H1 (cell line): ENCODE measurements around the gene ABTB1. TPM values are rescaled to one million over a fixed set of nuclear protein-coding genes. Genes with fewer than 3 reads are reported as not detected.

Experiments
- ASH2L ChIP-seq: fragments of 200-600, 300-600 bp; sonication (generic); IDR thresholded peaks from one replicate; pipeline ENCODE4 v1.7.1; 2017; ENCODE audit warnings: low read length
- BACH1 ChIP-seq: IDR thresholded peaks from 2 replicates; pipeline ENCODE4 v1.6.1; 2012; ENCODE audit warnings: low read length, improper control_type of control experiment
- BRCA1 ChIP-seq: IDR thresholded peaks from 2 replicates; pipeline ENCODE4 v1.6.1; 2012; ENCODE audit warnings: low read depth, low read length, improper control_type of control experiment
- CBX5 ChIP-seq: fragments of 300-800, 300-1000 bp; sonication (generic); IDR thresholded peaks from 2 replicates; pipeline ENCODE4 v1.7.1; 2016; ENCODE audit warnings: antibody characterized with exemption, low read length, low read depth
- CTBP2 ChIP-seq: IDR thresholded peaks from 2 replicates; pipeline ENCODE4 v1.7.0; 2011; ENCODE audit warnings: borderline replicate concordance, mild to moderate bottlenecking, moderate library complexity, mixed read lengths, low read length; ENCODE audit not compliant: insufficient read depth, insufficient read length
- CTCF ChIP-seq, 3 experiments: IDR thresholded peaks; 1 replicate in 2 of 3; 2 replicates in 1 of 3; pipeline versions ENCODE4 v1.5.1 to v1.6.1; 2011; ENCODE audit warnings: low read length in 3 of 3, mild to moderate bottlenecking in 3 of 3, inconsistent platforms in 2 of 3, low read depth in 1 of 3, moderate library complexity in 1 of 3; ENCODE audit not compliant: insufficient read depth in 1 of 3; ENCODE audit errors: control extremely low read depth in 1 of 3
- GTF2F1 ChIP-seq: IDR thresholded peaks from 2 replicates; pipeline ENCODE4 v1.6.1; 2012; ENCODE audit warnings: low read depth, low read length, improper control_type of control experiment, borderline replicate concordance
- HDAC6 ChIP-seq: IDR thresholded peaks from one replicate; pipeline ENCODE4 v1.7.1; 2012; ENCODE audit warnings: low read depth, mild to moderate bottlenecking, inconsistent platforms, low read length, moderate library complexity
- MAFK ChIP-seq: IDR thresholded peaks from 2 replicates; pipeline ENCODE4 v1.6.1; 2012; ENCODE audit warnings: low read depth, mild to moderate bottlenecking, improper control_type of control experiment, low read length
- POLR2AphosphoS5 ChIP-seq: IDR thresholded peaks from 2 replicates; pipeline ENCODE4 v1.6.1; 2011; ENCODE audit warnings: low read depth, low read length
- RFX5 ChIP-seq: IDR thresholded peaks from 2 replicates; pipeline ENCODE4 v1.6.1; 2011; ENCODE audit warnings: low read depth, low read length, improper control_type of control experiment, borderline replicate concordance
- RXRA ChIP-seq: IDR thresholded peaks from 2 replicates; pipeline ENCODE4 v1.6.1; 2011; ENCODE audit warnings: low read depth, mild to moderate bottlenecking, low read length, moderate library complexity; ENCODE audit not compliant: insufficient read depth
- SIRT6 ChIP-seq: IDR thresholded peaks from one replicate; pipeline ENCODE4 v1.7.1; 2012; ENCODE audit warnings: low read length, inconsistent platforms
- SP1 ChIP-seq: IDR thresholded peaks from 2 replicates; pipeline ENCODE4 v1.6.1; 2011; ENCODE audit warnings: low read depth, low read length
- SP2 ChIP-seq: IDR thresholded peaks from 2 replicates; pipeline ENCODE4 v1.6.1; 2012; ENCODE audit warnings: mild to moderate bottlenecking, low read length, inconsistent platforms
- SUZ12 ChIP-seq: fragments of 200-600 bp; sonication (generic); IDR thresholded peaks from 2 replicates; pipeline ENCODE4 v1.6.1; 2012; ENCODE audit warnings: mild to moderate bottlenecking, inconsistent platforms, low read length, moderate library complexity, mixed read lengths
- TAF1 ChIP-seq: IDR thresholded peaks from 2 replicates; pipeline ENCODE4 v1.6.1; 2011; ENCODE audit warnings: mild to moderate bottlenecking, low read depth, low read length
- TCF12 ChIP-seq: IDR thresholded peaks from 2 replicates; pipeline ENCODE4 v1.6.1; 2011; ENCODE audit warnings: low read depth, mild to moderate bottlenecking, low read length
- TEAD4 ChIP-seq: IDR thresholded peaks from 2 replicates; pipeline ENCODE4 v1.6.1; 2012; ENCODE audit warnings: low read depth, low read length, inconsistent platforms, mixed read lengths
- USF2 ChIP-seq: IDR thresholded peaks from 2 replicates; pipeline ENCODE4 v1.6.1; 2011; ENCODE audit warnings: low read length, improper control_type of control experiment
- ZNF274 ChIP-seq: IDR thresholded peaks from 2 replicates; pipeline ENCODE4 v1.7.0; 2012; ENCODE audit warnings: low read length, borderline replicate concordance; ENCODE audit errors: extremely low read depth
- polyA plus RNA-seq, 7 experiments: library from polyadenylated mRNA; depleted of rRNA in 3 of 7; stranded (reverse) in 5 of 7; unstranded in 2 of 7; fragments of >200 nt in 5 of 7; fragments of 200-250 nt in 2 of 7; gene quantifications; 1 replicate in 5 of 7; 2 replicates in 1 of 7; 4 replicates in 1 of 7; pipeline versions ENCODE4 v1.2.1 to v1.2.3, GENCODE V29; 2011 to 2013; ENCODE audit warnings: missing spikeins in 2 of 7, mixed read lengths in 2 of 7
- total RNA-seq: library from RNA; stranded (reverse); fragmentation: NEBNext Ultra II Directional; extraction: Animal tissue kit (Norgen Biotek cat#: 25700); gene quantifications from 2 replicates; pipeline ENCODE4 v1.2.1, GENCODE V29; 2021

Gene ABTB1
- total and polyA plus RNA-seq, 2 of the 8 experiments (the other 6 are each of a cell fraction or from before 2014, with no cell fraction given), result 7.1 to 9.4 TPM

GRCh38 chr3:127628788-127629466, 43.8 kb upstream of the ABTB1 start, which contains the start of gene PODXL2 (continued):
- TF ChIP-seq POLR2AphosphoS5 (no peak), SP1 (no peak), SIRT6 (no peak), CTCF (IDR thresholded peaks at IDR 0.05; ENCODE audit: control extremely low read depth in 1 of 3, insufficient read depth in 1 of 3, low read depth in 1 of 3, low read length in 3 of 3) (no peak), RXRA (no peak), USF2 (no peak), CTBP2 (no peak), TCF12 (no peak), CBX5 (no peak), SP2 (no peak), HDAC6 (no peak), RFX5 (no peak), BRCA1 (no peak), GTF2F1 (no peak), BACH1 (no peak), TAF1 (no peak), TEAD4 (no peak), MAFK (no peak), ASH2L (no peak), ZNF274 (no peak), SUZ12 (no peak)
